ENCODE measurements around the gene ABCG5. TPM values are rescaled to one million over a fixed set of nuclear protein-coding genes. Genes with fewer than 3 reads are reported as not detected.

Gene ABCG5
- total RNA-seq, 2 experiments from 2014 or later, result not detected

DNA sequence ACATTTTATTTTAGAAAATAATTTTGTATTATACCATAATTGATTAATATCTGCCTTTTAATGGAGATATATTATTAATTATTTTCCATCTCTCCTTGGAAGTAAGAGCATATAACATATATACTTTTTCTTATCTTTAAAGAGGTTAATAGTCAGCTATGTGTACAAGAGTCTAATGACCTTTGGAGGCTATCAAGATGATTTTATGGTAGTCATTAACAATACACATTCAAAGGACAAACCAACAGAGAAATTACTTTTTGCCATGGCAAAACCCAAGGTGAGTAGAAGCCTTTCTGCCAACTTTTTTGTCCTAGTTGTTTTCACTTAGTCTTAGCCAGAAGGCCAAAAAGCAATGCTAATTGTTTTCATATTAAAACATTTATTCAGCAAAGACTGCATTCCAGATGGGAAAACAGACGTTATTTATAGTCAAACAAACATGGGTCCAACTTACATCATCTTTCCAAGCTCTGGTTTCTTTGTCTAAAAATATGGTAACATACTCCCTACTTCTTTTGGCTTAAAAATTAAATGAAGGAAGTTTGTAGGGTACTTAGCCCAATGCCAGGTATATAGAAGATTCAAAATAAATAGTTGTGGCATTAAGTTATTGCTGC, 74.4 kb downstream of the ABCG5 start:
- H3K27me3 Mint-ChIP-seq, result no peaks in the 10 kb centered on the region
- no peaks in the 10 kb centered on the region for H3K36me3 Mint-ChIP-seq
- H3K4me1 Mint-ChIP-seq, result peaks cover 2% of the 10 kb centered on the region
- no peak overlapping the region for H3K27ac Mint-ChIP-seq
- DNase-seq, result no peak
- no peaks in the 10 kb centered on the region for H3K9me3 Mint-ChIP-seq
- no peak overlapping the region for H3K4me3 Mint-ChIP-seq

DNA sequence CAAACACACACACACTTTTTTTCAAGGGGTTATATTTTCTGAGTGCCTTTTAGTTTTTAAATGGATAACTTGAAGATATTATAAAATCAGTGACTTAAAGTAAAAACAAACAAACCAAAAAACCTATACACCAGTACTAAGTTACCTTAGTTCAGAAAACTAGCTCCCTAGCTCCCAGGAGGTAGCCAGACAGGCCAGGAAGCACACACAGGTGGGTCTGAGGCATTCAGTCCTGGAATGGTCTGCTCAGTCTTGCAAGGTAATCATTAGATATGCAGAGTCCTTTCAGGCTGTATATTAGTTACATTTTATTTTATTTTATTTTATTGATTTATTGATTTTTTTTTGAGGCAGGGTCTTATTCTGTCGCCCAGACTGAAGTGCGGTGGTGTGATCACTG, 75.5 kb downstream of the ABCG5 start:
- Mint-ChIP-seq H3K36me3 (no peaks in the 10 kb centered on the region), H3K27me3 (no peaks in the 10 kb centered on the region), H3K4me3 (no peak overlapping the region), H3K9me3 (no peaks in the 10 kb centered on the region), H3K27ac (no peak overlapping the region), H3K4me1 (peaks cover 2% of the 10 kb centered on the region)
- no peak for DNase-seq

Other genes starting within 250 kb of the ABCG5 start
- 10 to 100 TPM; 34.5 to 35.2 TPM for gene THADA, start 242.8 kb downstream of the ABCG5 start, total RNA-seq
- gene PLEKHH2, start 201.6 kb downstream of the ABCG5 start, total RNA-seq, result under 1 TPM; 0.64 to 0.89 TPM
- gene C1GALT1C1L, start 162.4 kb downstream of the ABCG5 start, total RNA-seq, result under 1 TPM; 0.18 to 0.31 TPM
- gene DYNC2LI1, start 64.8 kb downstream of the ABCG5 start, total RNA-seq, result 1 to 10 TPM; 9.6 to 10.0 TPM
- gene ABCG8, start 132 bp upstream of the ABCG5 start, total RNA-seq, result not detected
- gene LRPPRC, start 157.2 kb upstream of the ABCG5 start, total RNA-seq, result 100 to 1,000 TPM; 220 to 221 TPM